ENCODE data around the gene TANC1. TPM values are rescaled to one million over a fixed set of nuclear protein-coding genes. Genes with fewer than 3 reads are reported as not detected.

TANC1 gene
- total and polyA plus RNA-seq, 2 of the 4 experiments (the other 2 are of a cell fraction): 10.2 to 12.9 TPM

- H3K14ac ChIP-seq (replicated peaks; ENCODE audit: low read depth, low read length): no peak overlapping the region
- no peak overlapping the region for H2AFZ ChIP-seq (replicated peaks; ENCODE audit: low read length, poor library complexity)
- no peak for TF ChIP-seq RAD21 (IDR thresholded peaks at IDR 0.05; ENCODE audit: low read length)
- TF ChIP-seq, protein P1, sequence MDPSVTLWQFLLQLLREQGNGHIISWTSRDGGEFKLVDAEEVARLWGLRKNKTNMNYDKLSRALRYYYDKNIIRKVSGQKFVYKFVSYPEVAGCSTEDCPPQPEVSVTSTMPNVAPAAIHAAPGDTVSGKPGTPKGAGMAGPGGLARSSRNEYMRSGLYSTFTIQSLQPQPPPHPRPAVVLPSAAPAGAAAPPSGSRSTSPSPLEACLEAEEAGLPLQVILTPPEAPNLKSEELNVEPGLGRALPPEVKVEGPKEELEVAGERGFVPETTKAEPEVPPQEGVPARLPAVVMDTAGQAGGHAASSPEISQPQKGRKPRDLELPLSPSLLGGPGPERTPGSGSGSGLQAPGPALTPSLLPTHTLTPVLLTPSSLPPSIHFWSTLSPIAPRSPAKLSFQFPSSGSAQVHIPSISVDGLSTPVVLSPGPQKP (IDR thresholded peaks at IDR 0.05; ENCODE audit: borderline replicate concordance, low read depth, low read length): no peak
- TF ChIP-seq POLR2A (IDR thresholded peaks at IDR 0.05; ENCODE audit: low read depth, low read length): no peak
- no peak for TF ChIP-seq RFX5 (IDR thresholded peaks at IDR 0.05; ENCODE audit: low read depth, low read length)
- TF ChIP-seq, protein P2, sequence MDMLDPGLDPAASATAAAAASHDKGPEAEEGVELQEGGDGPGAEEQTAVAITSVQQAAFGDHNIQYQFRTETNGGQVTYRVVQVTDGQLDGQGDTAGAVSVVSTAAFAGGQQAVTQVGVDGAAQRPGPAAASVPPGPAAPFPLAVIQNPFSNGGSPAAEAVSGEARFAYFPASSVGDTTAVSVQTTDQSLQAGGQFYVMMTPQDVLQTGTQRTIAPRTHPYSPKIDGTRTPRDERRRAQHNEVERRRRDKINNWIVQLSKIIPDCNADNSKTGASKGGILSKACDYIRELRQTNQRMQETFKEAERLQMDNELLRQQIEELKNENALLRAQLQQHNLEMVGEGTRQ (IDR thresholded peaks at IDR 0.05; ENCODE audit: low read depth, low read length): no peak
- TF ChIP-seq MAZ (IDR thresholded peaks at IDR 0.05; ENCODE audit: borderline replicate concordance, low read depth, low read length): no peak
- no peak for TF ChIP-seq MXI1 (IDR thresholded peaks at IDR 0.05; ENCODE audit: borderline replicate concordance, low read depth, low read length)
- no peak for TF ChIP-seq NFE2L2 (IDR thresholded peaks at IDR 0.05; ENCODE audit: low read depth, low read length)
- no peak for TF ChIP-seq CEBPB (IDR thresholded peaks at IDR 0.05; ENCODE audit: low read depth, low read length)
- TF ChIP-seq RCOR1 (IDR thresholded peaks at IDR 0.05; ENCODE audit: insufficient replicate concordance, low read length): no peak
- no peaks in the 10 kb centered on the region; the same call in none of the 2 replicates for H4K20me1 ChIP-seq (ENCODE audit: insufficient read depth, low read length)
- dilution Hi-C loops (cut with HindIII; ENCODE audit: low sequenced_read_pairs, unreplicated experiment) (no loop called here), in situ Hi-C loops (cut with MboI; ENCODE audit: low sequenced_read_pairs) (no loop called here), intact Hi-C loops (cut with micrococcal nuclease) (loop anchor here (10.0 kb wide), 1 partner anchor 485 kb away; the partner anchor contains the start of gene MARCHF7)
- POLR2A ChIA-PET (ENCODE audit: unreplicated experiment): no interaction called here
- CTCF ChIA-PET: no interaction called here
- H2BK15ac ChIP-seq (ENCODE audit: low read depth, low read length): no peak overlapping the region
- peaks cover 0 to 3% of the 10 kb centered on the region in 2 experiments; a peak in 1 of 4 replicates for H3K79me1 ChIP-seq (ENCODE audit: low read depth in 1 of 2, low read length in 2 of 2)
- H3K27me3 ChIP-seq (ENCODE audit: control insufficient read depth, insufficient read depth, low read length): no peaks in the 10 kb centered on the region
- H3K18ac ChIP-seq (ENCODE audit: low read depth, low read length): no peak overlapping the region
- no peak overlapping the region for H4K8ac ChIP-seq (ENCODE audit: low read depth in 2 of 2, low read length in 2 of 2)
- H3K4me3 ChIP-seq (ENCODE audit: insufficient read depth, low read depth, low read length): no peak overlapping the region
- no peak overlapping the region for H4K5ac ChIP-seq (ENCODE audit: low read depth, low read length)
- no peak overlapping the region for H2BK5ac ChIP-seq (ENCODE audit: low read depth, low read length, poor library complexity, severe bottlenecking)
- no peak overlapping the region for H2BK20ac ChIP-seq (ENCODE audit: low read depth, low read length)
- no CpG with 5 or more reads among the region's 15 CpGs for WGBS, 2 experiments (ENCODE audit: extremely low coverage in 2 of 2, insufficient read length in 1 of 2)
- no peak overlapping the region for H3K27ac ChIP-seq (ENCODE audit: insufficient read depth, low read length)
- peaks cover 54% of the 10 kb centered on the region for H3K36me3 ChIP-seq (ENCODE audit: control insufficient read depth, insufficient read depth, low read length)
- H3K9me1 ChIP-seq (ENCODE audit: insufficient read depth, low read length): peaks cover 5% of the 10 kb centered on the region
- ATAC-seq (ENCODE audit: low read depth) (no peak), DNase-seq (no peak)
- no peak overlapping the region for H4K91ac ChIP-seq (ENCODE audit: insufficient read depth, low read depth, low read length)
- H2BK120ac ChIP-seq (ENCODE audit: low read depth, low read length): no peak overlapping the region
- H3K9me3 ChIP-seq (ENCODE audit: control insufficient read depth, insufficient read depth, low read length): no peaks in the 10 kb centered on the region
- H3K9ac ChIP-seq (ENCODE audit: low read depth, low read length): no peak overlapping the region
- no peaks in the 10 kb centered on the region; the same call in 1 of the 2 replicates for H3K4me1 ChIP-seq (ENCODE audit: control insufficient read depth, insufficient read depth, low read length)
- no peak overlapping the region for H3K56ac ChIP-seq (ENCODE audit: extremely low read depth, insufficient read depth, low read length)
- H3K4me2 ChIP-seq (ENCODE audit: low read depth, low read length): no peak overlapping the region
- no peak overlapping the region for H2AK9ac ChIP-seq (replicated peaks; ENCODE audit: low read depth, low read length, poor library complexity)
- no peak overlapping the region for H3K4ac ChIP-seq (ENCODE audit: low read depth, low read length)
- no peak overlapping the region for H3K23ac ChIP-seq (ENCODE audit: low read depth, low read length)
- H2AK5ac ChIP-seq (ENCODE audit: low read depth, low read length): no peak overlapping the region
- BruUV-seq (replicated peaks): no TSS peak
Observed at GRCh38 chr2:159229476-159230144, 261.2 kb downstream of the TANC1 start.

All from IMR-90 (cell line).